HepG2 (cell line): ENCODE measurements around the gene FAM89B. TPM values are rescaled to one million over a fixed set of nuclear protein-coding genes. Genes with fewer than 3 reads are reported as not detected.

ENCODE experiments used
- ATF5 ChIP-seq: sonication (generic); formaldehyde crosslinking; IDR thresholded peaks from 2 replicates; pipeline ENCODE4 v1.4.0; 2020; ENCODE audit warnings: mild to moderate bottlenecking, low read depth, missing genetic modification reagents
- BCL6 ChIP-seq: IDR thresholded peaks from 2 replicates; pipeline ENCODE4 v1.6.1; 2016; ENCODE audit warnings: missing genetic modification reagents, missing compliant biosample characterization
- CBX2 ChIP-seq, 2 experiments: fragments of 200-600 bp in 1 of 2; sonication (generic); formaldehyde crosslinking in 1 of 2; IDR thresholded peaks; 2 replicates each; pipeline versions ENCODE4 v1.7.0 to v1.8.1; 2018 to 2022; ENCODE audit warnings: low read depth in 2 of 2, low read length in 1 of 2, mild to moderate bottlenecking in 1 of 2, missing genetic modification reagents in 1 of 2
- DBP ChIP-seq: sonication (generic); formaldehyde crosslinking; IDR thresholded peaks from 2 replicates; pipeline ENCODE4 v1.4.0; 2020; ENCODE audit warnings: missing genetic modification reagents; ENCODE audit errors: not compliant biosample characterization
- EZH2 ChIP-seq: conservative IDR thresholded peaks from 2 replicates; pipeline ENCODE4 v1.6.1; 2012; ENCODE audit warnings: mild to moderate bottlenecking, low read depth, low read length, moderate library complexity
- GFI1 ChIP-seq: sonication (generic); formaldehyde crosslinking; IDR thresholded peaks from 2 replicates; pipeline ENCODE4 v1.5.0; 2020; ENCODE audit warnings: missing genetic modification reagents, mild to moderate bottlenecking, borderline replicate concordance
- HMGXB3 ChIP-seq: sonication (generic); formaldehyde crosslinking; IDR thresholded peaks from 2 replicates; pipeline ENCODE4 v1.4.0; 2020; ENCODE audit warnings: missing genetic modification reagents, borderline replicate concordance
- LCORL ChIP-seq, 2 experiments: fragments of 450-650 bp in 1 of 2; sonication (generic) in 1 of 2; formaldehyde crosslinking in 1 of 2; IDR thresholded peaks; 2 replicates each; pipeline versions ENCODE4 v1.5.0 to v1.6.1; 2017 to 2020; ENCODE audit warnings: antibody characterized with exemption in 1 of 2, missing genetic modification reagents in 1 of 2
- NFYB ChIP-seq: sonication (generic); formaldehyde crosslinking; IDR thresholded peaks from 2 replicates; pipeline ENCODE4 v1.4.0; 2020; ENCODE audit warnings: missing genetic modification reagents
- NR2F6 ChIP-seq, 2 experiments: IDR thresholded peaks; 2 replicates each; pipeline ENCODE4 v1.6.1; 2016; ENCODE audit warnings: antibody characterized with exemption in 1 of 2, mild to moderate bottlenecking in 1 of 2
- SP5 ChIP-seq: IDR thresholded peaks from 2 replicates; pipeline ENCODE4 v1.6.1; 2016; ENCODE audit warnings: low read depth, borderline replicate concordance
- ZFP36L1 ChIP-seq: sonication (generic); formaldehyde crosslinking; IDR thresholded peaks from 2 replicates; pipeline ENCODE4 v1.8.0; 2022; ENCODE audit warnings: mild to moderate bottlenecking, missing genetic modification reagents, moderate library complexity
- ZNF264 ChIP-seq: sonication (generic); formaldehyde crosslinking; IDR thresholded peaks from 2 replicates; pipeline ENCODE4 v1.4.0; 2020; ENCODE audit warnings: missing genetic modification reagents
- ZNF644 ChIP-seq: IDR thresholded peaks from 2 replicates; pipeline ENCODE4 v1.6.1; 2016; ENCODE audit warnings: low read depth
- ZSCAN25 ChIP-seq: sonication (generic); formaldehyde crosslinking; IDR thresholded peaks from 2 replicates; pipeline ENCODE4 v1.8.0; 2022; ENCODE audit warnings: mild to moderate bottlenecking, missing genetic modification reagents
- polyA plus RNA-seq, 8 experiments: library from polyadenylated mRNA; depleted of rRNA in 3 of 8; stranded (reverse) in 7 of 8; unstranded in 1 of 8; fragments of >200 nt; fragmentation: Illumina TruSeq in 4 of 8; extraction: Trizol in 4 of 8; gene quantifications; 2 replicates each; pipeline versions ENCODE4 v1.2.1 to v1.2.3, GENCODE V29; 2011 to 2016; ENCODE audit warnings: low read depth in 4 of 8, missing spikeins in 1 of 8, mixed read lengths in 1 of 8; ENCODE audit not compliant: insufficient read depth in 1 of 8
- total RNA-seq, 5 experiments: library from RNA; depleted of rRNA; stranded (reverse); fragments of >200 nt; fragmentation: Illumina TruSeq; extraction: Trizol; gene quantifications; 2 replicates each; pipeline ENCODE4 v1.2.3, GENCODE V29; 2016; ENCODE audit warnings: low read depth in 1 of 5

FAM89B gene
- total and polyA plus RNA-seq, 2 of the 13 experiments (the other 11 are each of a cell fraction or from before 2014, with no cell fraction given) = 5.7 to 8.0 TPM

GRCh38 chr11:65529475-65530156 lies 42.7 kb upstream of the FAM89B start (continued):
- TF ChIP-seq ZSCAN25 (CRISPR knock-in tag) (no peak), BCL6 (CRISPR knock-in tag) (peak; percentile 57; the same call in 1 of the 2 replicates), ZFP36L1 (no peak), NR2F6 (IDR thresholded peaks at IDR 0.05) (peak; percentile 96), NR2F6 (CRISPR knock-in tag; IDR thresholded peaks at IDR 0.05) (peak; percentile 95), GFI1 (CRISPR knock-in tag) (peak; percentile 69), DBP (CRISPR knock-in tag) (no peak), LCORL (IDR thresholded peaks at IDR 0.05) (no peak), LCORL (CRISPR knock-in tag; IDR thresholded peaks at IDR 0.05) (peak; percentile 81), EZH2 (no peak), SP5 (CRISPR knock-in tag) (peak; percentile 60; the same call in 1 of the 2 replicates), HMGXB3 (CRISPR knock-in tag) (no peak), CBX2 (IDR thresholded peaks at IDR 0.05; ENCODE audit: low read depth, low read length) (no peak), CBX2 (CRISPR knock-in tag; IDR thresholded peaks at IDR 0.05; ENCODE audit: low read depth) (no peak), ZNF644 (CRISPR knock-in tag) (no peak), ZNF264 (CRISPR knock-in tag) (0 out of 2 replicates have a peak, but pooled peaks have one; percentile 29), NFYB (no peak), ATF5 (CRISPR knock-in tag) (no peak)
